CMK (cell line): ENCODE results near the gene IL4I1.
A peak's percentile ranks its signal among the peaks of the same experiment; 100 is the strongest.

ENCODE experiments used
- DNase-seq: peaks from one replicate; pipeline ENCODE4 v3.0.0-alpha.2; 2010; ENCODE audit warnings: low read depth

The IL4I1 gene

GRCh38 chr19:49862391-49863253, 34.1 kb downstream of the IL4I1 start:
- DNase-seq: no peak

DNA sequence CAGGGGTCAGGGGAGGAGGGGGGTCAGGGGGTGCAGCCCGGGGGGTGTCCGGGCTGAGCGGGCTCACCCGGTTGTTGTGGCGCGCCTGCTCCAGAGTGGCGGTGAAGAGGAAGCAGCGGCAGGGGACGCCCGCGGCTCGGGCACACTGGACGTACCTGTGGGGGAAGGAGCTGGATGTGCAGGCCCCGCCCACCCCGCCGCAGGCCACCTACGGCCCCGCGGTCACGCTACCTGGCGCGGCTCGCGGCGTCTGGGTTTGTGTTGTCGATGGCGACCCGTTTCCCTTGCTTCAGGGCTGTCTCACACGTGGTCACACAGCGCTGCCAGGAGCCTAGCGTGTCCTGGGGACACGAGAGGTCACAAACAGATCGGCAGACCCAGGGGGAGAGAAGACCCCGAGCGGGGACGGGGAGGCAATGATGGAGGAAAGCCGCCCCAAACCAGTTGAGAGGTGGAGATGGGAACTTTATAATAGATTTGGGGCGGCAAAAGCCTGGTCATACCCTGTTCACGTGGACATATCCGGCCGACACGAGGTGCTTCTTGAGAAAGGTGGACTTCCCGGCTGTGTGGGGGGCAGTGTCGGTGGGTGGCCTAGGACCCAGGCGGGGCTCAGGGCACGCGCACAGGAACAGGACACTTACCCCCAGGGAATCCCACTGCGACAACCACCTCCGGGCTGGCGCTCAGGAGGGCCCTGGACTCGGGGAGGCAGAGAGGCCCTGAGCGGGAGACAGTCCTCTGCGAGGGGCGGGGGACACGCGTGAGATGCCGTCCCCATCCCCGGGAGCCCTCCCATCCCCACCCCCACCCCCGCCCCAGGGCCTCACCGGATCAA, 34.9 kb downstream of the IL4I1 start:
- DNase-seq: no peak

- DNase-seq: no peak
These were observed 35.6 kb downstream of the IL4I1 start for GRCh38 chr19:49861107-49861506.

- DNase-seq: no peak
These were observed 36.2 kb downstream of the IL4I1 start for GRCh38 chr19:49860336-49861102.

GRCh38 chr19:49859682-49860335, 36.9 kb downstream of the IL4I1 start:
- DNase-seq: no peak

DNA sequence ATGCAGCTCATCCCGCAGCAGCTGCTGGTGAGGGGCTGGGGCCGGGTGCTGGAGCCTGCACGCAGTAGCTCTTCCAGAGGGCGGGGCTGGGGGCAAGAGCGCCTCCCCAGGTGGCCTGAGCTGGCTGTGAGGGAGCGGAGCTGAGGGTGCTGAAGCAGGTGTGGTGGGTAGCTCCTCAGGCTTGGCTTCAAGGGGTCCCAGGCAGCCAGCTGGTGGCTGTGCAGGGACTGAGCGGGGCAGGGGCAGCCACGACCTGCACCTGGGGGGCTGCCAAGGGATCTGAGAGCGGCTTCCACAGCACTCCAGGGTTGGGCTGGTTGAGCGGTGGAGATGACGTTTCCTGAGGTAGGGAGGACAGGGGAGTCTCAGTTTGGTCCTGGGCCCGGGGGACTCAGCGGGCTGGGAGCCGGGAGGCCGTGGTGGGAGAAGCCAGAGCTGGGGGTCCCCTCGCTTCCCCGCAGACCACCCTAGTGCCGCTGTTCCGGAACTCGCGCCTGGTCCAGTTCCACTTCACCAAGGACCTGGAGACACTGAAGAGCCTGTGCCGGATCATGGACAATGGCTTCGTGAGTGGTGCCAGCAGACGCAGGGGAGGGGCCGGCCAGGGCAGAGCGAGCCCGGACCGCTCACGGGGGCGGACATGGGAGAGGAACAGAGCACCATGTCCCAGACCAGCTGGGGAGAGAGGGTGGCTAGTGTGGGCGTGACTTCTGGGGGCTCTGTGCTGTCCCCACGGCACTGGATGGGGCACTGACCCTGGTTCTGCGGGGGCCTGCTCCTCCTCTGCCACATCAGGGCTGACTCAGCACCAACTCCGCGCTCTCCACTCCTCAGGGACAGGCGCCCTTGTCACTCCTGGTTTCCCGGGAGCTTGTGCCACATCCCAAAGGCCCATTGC, 38.4 kb downstream of the IL4I1 start:
- DNase-seq: no peak

- no peak for DNase-seq
These were observed 38.9 kb downstream of the IL4I1 start for GRCh38 chr19:49857838-49858087.

GRCh38 chr19:49857061-49857837, 39.4 kb downstream of the IL4I1 start:
- no peak for DNase-seq

DNA sequence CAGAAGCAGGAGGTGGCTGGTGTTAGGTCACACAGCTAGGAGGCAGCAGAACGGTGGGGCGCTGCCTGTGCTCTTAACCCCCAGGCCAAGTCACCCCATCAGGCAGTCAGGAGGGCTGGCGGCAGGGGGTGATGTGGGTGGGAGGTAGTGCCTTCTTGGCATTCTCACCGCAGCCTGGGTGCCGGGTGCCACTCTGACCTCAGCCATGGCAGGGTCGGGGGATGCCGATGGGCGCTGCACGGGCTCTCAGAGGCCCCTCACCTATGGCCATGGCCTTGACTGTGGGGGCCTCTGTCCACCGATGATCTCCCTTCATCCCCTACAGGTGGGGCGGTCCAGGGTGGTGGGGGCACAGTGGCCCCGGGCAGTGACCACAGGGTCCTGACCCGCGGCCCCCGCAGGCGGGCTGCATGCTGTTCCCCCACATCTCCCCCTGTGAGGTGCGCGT, 40.1 kb downstream of the IL4I1 start:
- no peak for DNase-seq

- no peak for DNase-seq
These were observed 40.8 kb downstream of the IL4I1 start for GRCh38 chr19:49855676-49856573.

DNA sequence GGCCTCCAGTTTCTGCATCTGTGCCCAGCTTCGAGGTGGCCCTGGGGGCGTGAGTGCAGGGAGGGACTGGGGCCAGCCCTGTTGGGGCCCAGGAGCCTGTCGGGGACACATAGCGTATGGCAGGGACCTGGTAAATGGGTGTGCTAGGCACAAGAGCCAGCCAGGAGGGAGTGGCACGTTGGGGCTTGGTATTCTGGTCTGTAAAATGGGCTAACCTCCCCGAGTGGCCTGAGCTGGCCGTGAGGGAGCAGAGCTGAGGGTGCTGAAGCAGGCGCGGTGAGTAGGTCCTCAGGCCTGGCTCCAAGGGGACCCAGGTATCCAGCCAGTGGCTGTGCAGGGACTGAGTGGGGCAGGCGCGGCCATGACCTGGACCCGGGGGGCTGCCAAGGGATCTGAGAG, 41.4 kb downstream of the IL4I1 start:
- DNase-seq: no peak

DNA sequence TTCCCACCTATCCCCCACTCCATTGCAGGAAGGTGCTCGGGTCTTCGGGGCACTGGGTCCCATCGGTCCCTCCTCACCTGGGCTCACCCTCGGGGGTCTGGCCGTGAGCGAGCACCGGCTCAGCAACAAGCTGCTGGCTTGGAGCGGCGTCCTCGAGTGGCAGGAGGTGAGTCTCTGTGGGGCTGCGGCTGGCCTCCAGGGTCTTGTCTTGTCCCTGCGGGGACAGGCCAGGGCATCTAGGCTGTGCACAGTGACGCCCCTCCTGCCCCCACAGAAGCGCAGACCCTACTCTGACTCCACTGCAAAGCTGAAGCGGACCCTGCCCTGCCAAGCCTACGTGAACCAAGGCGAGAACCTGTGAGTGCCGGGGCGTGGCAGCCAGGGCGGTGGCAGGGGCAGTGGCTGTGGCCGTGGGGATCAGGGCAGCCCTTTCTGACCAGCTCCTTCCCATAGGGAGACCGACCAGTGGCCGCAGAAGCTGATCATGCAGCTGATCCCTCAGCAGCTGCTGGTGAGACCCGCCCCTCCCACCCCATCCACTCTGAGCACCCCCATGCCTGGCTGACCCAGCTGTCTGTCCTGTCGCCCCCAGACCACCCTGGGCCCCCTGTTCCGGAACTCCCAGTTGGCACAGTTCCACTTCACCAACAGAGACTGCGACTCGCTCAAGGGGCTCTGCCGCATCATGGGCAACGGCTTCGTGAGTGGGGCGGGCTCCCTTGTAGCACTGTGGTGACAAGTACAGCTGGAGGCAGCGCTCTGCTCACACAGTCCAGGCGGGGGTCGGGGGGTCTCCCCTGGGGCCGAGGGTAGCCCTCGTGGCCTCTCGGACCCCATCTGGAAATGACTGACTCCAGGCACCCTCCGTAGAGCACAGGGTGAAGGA, 42.1 kb downstream of the IL4I1 start:
- no peak for DNase-seq

GRCh38 chr19:49853852-49854377, 42.8 kb downstream of the IL4I1 start:
- no peak for DNase-seq

- DNase-seq: no peak
These were observed 44.0 kb downstream of the IL4I1 start for GRCh38 chr19:49852631-49853126.

- no peak for DNase-seq
These were observed 45.0 kb downstream of the IL4I1 start for GRCh38 chr19:49851456-49852259.

- peak; percentile 87 for DNase-seq
These were observed 46.0 kb downstream of the IL4I1 start, which contains the start of gene PTOV1 for GRCh38 chr19:49850487-49851342. Gene PTOV1, plus strand, starts transcription at chr19:49851159.
